T-cell (primary cell): ENCODE data around the gene SLC6A1. TPM values are rescaled to one million over a fixed set of nuclear protein-coding genes. Genes with fewer than 3 reads are reported as not detected.

Experiments
- ATAC-seq, 4 experiments: fragments of 200-7000 bp in 3 of 4; fragments of 150-1000 bp in 1 of 4; cut with Tn5 transposase; replicated peaks in 1 of 4; 1 replicate in 3 of 4; 2 replicates in 1 of 4; pipeline ENCODE4 v1.10.0; 2021; ENCODE audit warnings: moderate library complexity in 3 of 4, mild to moderate bottlenecking in 2 of 4, moderate number of reproducible peaks in 1 of 4
- CTCF ChIA-PET, 2 donors: fragments of 300-600 bp; sonication (Branson Sonifier 250); formaldehyde crosslinking; loops; one replicate each; lab custom pipeline; 2022; ENCODE audit warnings: antibody characterized with exemption in 2 of 2; lab: Charles Lee
- POLR2A ChIA-PET, 2 donors: fragments of 300-600 bp; sonication (Branson Sonifier 250); formaldehyde crosslinking; loops; one replicate each; lab custom pipeline; 2022; ENCODE audit warnings: antibody characterized with exemption in 2 of 2; lab: Charles Lee
- DNase-seq, 35 experiments: peaks; one replicate each; pipeline versions ENCODE4 v3.0.0 to v3.0.0-alpha.2; 2013 to 2023
- H3K27ac ChIP-seq: one replicate; pipeline ENCODE4 v1.5.1; 2013; ENCODE audit warnings: low read length
- H3K27me3 ChIP-seq, 2 experiments: replicated peaks in 1 of 2; 1 replicate in 1 of 2; 2 replicates in 1 of 2; pipeline versions ENCODE4 v1.6.1 to v1.7.0; 2013; ENCODE audit warnings: low read length in 1 of 2, mixed read lengths in 1 of 2; ENCODE audit not compliant: control insufficient read depth in 2 of 2, insufficient read depth in 2 of 2; ENCODE audit errors: extremely low read depth in 1 of 2
- H3K36me3 ChIP-seq, 2 donors: 1 replicate in 1 of 2; 2 replicates in 1 of 2; pipeline versions ENCODE4 v1.6.1 to v1.7.0; 2013; ENCODE audit warnings: low read length in 1 of 2; ENCODE audit not compliant: control insufficient read depth in 2 of 2, insufficient read depth in 1 of 2; ENCODE audit errors: extremely low read depth in 1 of 2
- H3K4me1 ChIP-seq, 2 experiments: 1 replicate in 1 of 2; 2 replicates in 1 of 2; pipeline versions ENCODE4 v1.6.1 to v1.7.0; 2013; ENCODE audit warnings: low read length in 2 of 2, mixed read lengths in 1 of 2; ENCODE audit not compliant: insufficient read depth in 2 of 2, control insufficient read depth in 1 of 2; ENCODE audit errors: extremely low read depth in 1 of 2
- H3K4me3 ChIP-seq, 2 donors: 1 replicate in 1 of 2; 2 replicates in 1 of 2; pipeline versions ENCODE4 v1.5.1 to v1.7.0; 2013; ENCODE audit warnings: mild to moderate bottlenecking in 2 of 2, low read length in 1 of 2, moderate library complexity in 1 of 2; ENCODE audit not compliant: control insufficient read depth in 1 of 2; ENCODE audit errors: extremely low read depth in 1 of 2
- H3K9me3 ChIP-seq: 2 replicates; pipeline ENCODE4 v1.7.0; 2013
- H3K27ac Mint-ChIP-seq, 2 donors: one replicate each; pipeline ENCODE4 v1.8.0; 2020 to 2021; ENCODE audit warnings: mild to moderate bottlenecking in 2 of 2, mixed read lengths in 2 of 2
- H3K27me3 Mint-ChIP-seq, 2 donors: one replicate each; pipeline ENCODE4 v1.8.0; 2021 to 2022; ENCODE audit warnings: mixed read lengths in 2 of 2
- H3K36me3 Mint-ChIP-seq: one replicate; pipeline ENCODE4 v1.8.0; 2021; ENCODE audit warnings: mixed read lengths
- H3K4me1 Mint-ChIP-seq, 3 donors: one replicate each; pipeline ENCODE4 v1.8.0; 2020 to 2022; ENCODE audit warnings: mixed read lengths in 3 of 3, mild to moderate bottlenecking in 1 of 3
- H3K4me3 Mint-ChIP-seq, 3 donors: one replicate each; pipeline ENCODE4 v1.8.0; 2020 to 2022; ENCODE audit warnings: mild to moderate bottlenecking in 3 of 3, mixed read lengths in 3 of 3, moderate library complexity in 3 of 3
- H3K9me3 Mint-ChIP-seq, 3 donors: one replicate each; pipeline ENCODE4 v1.8.0; 2020 to 2022; ENCODE audit warnings: mixed read lengths in 3 of 3
- WGBS: methylation state at CpG from one replicate; pipeline ENCODE4 v1.1.5; 2013; ENCODE audit warnings: missing lambda C conversion rate; ENCODE audit not compliant: insufficient coverage; 5-methylcytosine and 5-hydroxymethylcytosine counted together
- total RNA-seq, 35 experiments: library from RNA in 6 of 35; stranded (reverse) in 6 of 35; fragments of 120-200 nt in 1 of 35; gene quantifications; one replicate each; pipeline versions ENCODE4 v1.2.1 to v1.2.4 and lab custom pipeline; 2013 to 2026

Gene SLC6A1
- total RNA-seq, 5 donors from 2014 or later (not counting 1 experiment from before 2014, with no cell fraction given): 0.13 to 0.16 TPM; not detected in 3

DNA sequence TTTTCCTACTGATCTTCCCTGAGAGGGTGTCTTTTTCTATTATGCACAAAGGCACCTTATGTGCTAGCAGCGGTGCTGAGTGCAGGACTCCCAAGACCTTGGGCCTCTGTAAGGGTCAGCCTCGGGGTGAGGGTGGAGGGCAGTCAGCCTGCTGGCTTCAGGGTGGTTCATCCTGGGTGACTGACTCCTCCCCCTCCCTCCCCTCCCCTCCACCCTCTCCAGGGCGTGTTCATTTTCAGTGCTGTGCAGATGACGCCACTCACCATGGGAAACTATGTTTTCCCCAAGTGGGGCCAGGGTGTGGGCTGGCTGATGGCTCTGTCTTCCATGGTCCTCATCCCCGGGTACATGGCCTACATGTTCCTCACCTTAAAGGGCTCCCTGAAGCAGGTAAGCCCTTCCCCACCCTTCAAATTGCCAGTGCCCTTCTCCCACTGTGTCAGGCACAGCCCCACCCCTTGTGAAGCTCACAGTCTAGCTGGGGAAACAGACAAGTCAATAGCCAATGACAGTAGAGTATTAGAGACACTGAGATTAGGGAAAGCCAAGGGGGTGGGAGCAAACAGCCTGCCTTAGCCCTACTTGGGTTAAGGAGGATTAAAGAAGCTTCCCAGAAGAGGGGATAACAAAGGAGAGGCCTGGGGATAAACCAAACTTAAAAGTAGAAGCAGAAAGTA, 41.9 kb downstream of the SLC6A1 start:
- CTCF ChIA-PET: no interaction called here
- peaks cover 0 to 35% of the 10 kb centered on the region in 2 experiments for H3K27me3 ChIP-seq
- DNase-seq (no peak), ATAC-seq (no peak)
- H3K9me3 Mint-ChIP-seq: no peaks in the 10 kb centered on the region
- no peaks in the 10 kb centered on the region for H3K9me3 ChIP-seq
- no peaks in the 10 kb centered on the region for H3K4me1 ChIP-seq
- POLR2A ChIA-PET: no interaction called here
- no peaks in the 10 kb centered on the region for H3K4me1 Mint-ChIP-seq
- H3K36me3 ChIP-seq: no peaks in the 10 kb centered on the region
- H3K4me3 Mint-ChIP-seq: no peak overlapping the region
- H3K27me3 Mint-ChIP-seq: peaks cover 39 to 43% of the 10 kb centered on the region in 2 donors
- H3K27ac Mint-ChIP-seq: no peak overlapping the region
- no peaks in the 10 kb centered on the region for H3K36me3 Mint-ChIP-seq
- H3K4me3 ChIP-seq: no peak overlapping the region
- H3K27ac ChIP-seq: no peak overlapping the region
- WGBS: no CpG with 5 or more reads among the region's 5 CpGs

DNA sequence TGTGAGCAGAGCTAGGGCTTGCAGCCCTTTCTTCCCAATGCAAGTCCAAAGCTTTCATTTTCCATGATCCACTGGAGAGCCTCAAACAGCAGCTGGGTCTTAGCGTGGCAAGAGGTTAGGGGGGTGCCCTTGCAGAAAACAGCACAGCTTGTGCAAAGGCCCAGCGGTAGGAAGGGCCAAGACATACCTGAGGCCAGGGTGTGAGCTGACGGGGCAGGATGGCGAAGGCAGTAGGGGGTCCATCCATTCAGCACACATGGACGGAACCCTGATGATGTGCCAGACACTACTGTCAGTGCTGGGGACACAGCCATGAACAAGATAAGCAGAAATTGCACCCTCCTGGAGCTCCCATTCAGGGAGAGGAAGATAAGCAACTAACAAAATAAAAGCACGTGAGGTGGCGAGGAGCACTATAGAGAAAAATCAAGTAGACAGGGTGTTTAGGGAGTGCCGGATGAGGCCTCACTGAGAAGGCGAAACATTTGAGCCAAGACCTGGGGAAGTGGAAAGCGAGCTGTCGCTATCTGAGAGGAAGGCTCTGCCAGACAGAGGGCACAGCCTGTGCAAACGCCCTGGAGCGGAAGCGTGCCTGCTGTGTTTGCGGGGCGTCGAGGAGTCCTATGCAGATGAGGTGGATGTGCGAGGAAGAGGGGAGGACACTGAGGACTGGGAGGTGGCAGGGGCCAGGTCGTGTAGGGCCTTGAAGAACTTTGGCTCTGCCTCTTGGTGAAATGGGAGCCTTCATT, 43.4 kb downstream of the SLC6A1 start:
- Mint-ChIP-seq H3K36me3 (no peaks in the 10 kb centered on the region), H3K27me3 (peaks cover 43 to 48% of the 10 kb centered on the region in 2 donors), H3K4me3 (no peak overlapping the region), H3K9me3 (no peaks in the 10 kb centered on the region), H3K27ac (no peak overlapping the region), H3K4me1 (no peaks in the 10 kb centered on the region)
- POLR2A ChIA-PET: no interaction called here
- Histone ChIP-seq H3K4me3 (no peak overlapping the region), H3K27ac (no peak overlapping the region), H3K36me3 (no peaks in the 10 kb centered on the region), H3K9me3 (no peaks in the 10 kb centered on the region), H3K4me1 (no peaks in the 10 kb centered on the region), H3K27me3 (peaks cover 0 to 35% of the 10 kb centered on the region in 2 experiments)
- CTCF ChIA-PET: no interaction called here
- no peak for DNase-seq
- WGBS: 82% methylated on average over 19 of the region's 19 CpGs
- ATAC-seq: no peak

- H3K9me3 ChIP-seq: no peaks in the 10 kb centered on the region
- ATAC-seq (no peak), DNase-seq (no peak)
- ChIA-PET CTCF (no interaction called here), POLR2A (no interaction called here)
- Mint-ChIP-seq H3K9me3 (no peaks in the 10 kb centered on the region), H3K4me3 (no peak overlapping the region), H3K27me3 (peaks cover 46 to 48% of the 10 kb centered on the region in 2 donors), H3K36me3 (no peaks in the 10 kb centered on the region), H3K4me1 (no peaks in the 10 kb centered on the region), H3K27ac (no peak overlapping the region)
- no peaks in the 10 kb centered on the region for H3K4me1 ChIP-seq
- WGBS: 12% methylated on average over 22 of the region's 24 CpGs
- H3K4me3 ChIP-seq: no peak overlapping the region
- H3K27me3 ChIP-seq: peaks cover 0 to 37% of the 10 kb centered on the region in 2 experiments
- H3K36me3 ChIP-seq: no peaks in the 10 kb centered on the region
- no peak overlapping the region for H3K27ac ChIP-seq
These were observed 44.8 kb downstream of the SLC6A1 start for GRCh38 chr3:11037241-11037873.

- no peaks in the 10 kb centered on the region for H3K9me3 ChIP-seq
- H3K36me3 Mint-ChIP-seq: no peaks in the 10 kb centered on the region
- peaks cover 0 to 39% of the 10 kb centered on the region in 2 experiments for H3K27me3 ChIP-seq
- H3K4me1 Mint-ChIP-seq: no peaks in the 10 kb centered on the region
- H3K27ac Mint-ChIP-seq: no peak overlapping the region
- H3K4me3 Mint-ChIP-seq: no peak overlapping the region
- DNase-seq: no peak
- H3K9me3 Mint-ChIP-seq: no peaks in the 10 kb centered on the region
- H3K27me3 Mint-ChIP-seq: peaks cover 47 to 48% of the 10 kb centered on the region in 2 donors
- 100% methylated on average over 4 of the region's 11 CpGs for WGBS
- POLR2A ChIA-PET: no interaction called here
- no peak overlapping the region for H3K4me3 ChIP-seq
- CTCF ChIA-PET: no interaction called here
- no peak overlapping the region for H3K27ac ChIP-seq
- ATAC-seq: no peak
- H3K36me3 ChIP-seq: no peaks in the 10 kb centered on the region
- H3K4me1 ChIP-seq: no peaks in the 10 kb centered on the region
These were observed 45.4 kb downstream of the SLC6A1 start for GRCh38 chr3:11037976-11038375.

- WGBS: 66% methylated on average over 4 of the region's 5 CpGs
- Mint-ChIP-seq H3K27me3 (peaks cover 6 to 8% of the 10 kb centered on the region in 2 donors), H3K9me3 (no peaks in the 10 kb centered on the region), H3K4me3 (no peak overlapping the region), H3K36me3 (no peaks in the 10 kb centered on the region), H3K27ac (no peak overlapping the region), H3K4me1 (no peaks in the 10 kb centered on the region)
- ATAC-seq (no peak), DNase-seq (no peak)
- Histone ChIP-seq H3K27ac (no peak overlapping the region), H3K9me3 (no peaks in the 10 kb centered on the region), H3K4me1 (no peaks in the 10 kb centered on the region), H3K27me3 (peaks cover 0 to 9% of the 10 kb centered on the region in 2 experiments), H3K36me3 (no peaks in the 10 kb centered on the region), H3K4me3 (no peak overlapping the region)
- ChIA-PET CTCF (no interaction called here), POLR2A (no interaction called here)
These were observed 53.0 kb downstream of the SLC6A1 start for GRCh38 chr3:11045536-11045935.

DNA sequence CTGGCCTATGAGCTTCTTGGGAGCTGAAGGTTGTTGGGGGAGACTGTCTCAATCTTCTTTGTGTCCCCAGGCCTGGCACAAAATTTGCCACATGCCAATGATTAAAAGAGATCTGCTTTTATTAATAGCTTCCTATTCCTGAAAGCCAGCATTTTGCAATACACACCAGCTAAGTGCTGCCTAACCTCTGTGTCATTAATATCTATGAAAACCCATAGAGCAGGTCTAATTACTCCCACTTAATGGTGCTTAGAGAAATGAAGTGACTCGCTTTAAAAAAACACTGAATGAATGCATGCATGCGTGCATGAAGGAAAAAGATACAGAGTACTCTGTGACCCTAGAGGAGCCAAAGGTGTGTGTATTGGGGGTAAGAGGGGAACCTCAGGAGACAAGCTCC, 55.0 kb downstream of the SLC6A1 start:
- H3K27ac ChIP-seq: no peak overlapping the region
- no peaks in the 10 kb centered on the region for H3K4me1 ChIP-seq
- no peaks in the 10 kb centered on the region for H3K4me1 Mint-ChIP-seq
- no peaks in the 10 kb centered on the region for H3K36me3 Mint-ChIP-seq
- no peak overlapping the region for H3K4me3 Mint-ChIP-seq
- ChIA-PET POLR2A (interaction anchor here in 1 of 2 donors (0.6 kb wide), 1 partner anchor 21 kb away, joined by 12 read pairs; no protein-coding TSS in a partner anchor), CTCF (interaction anchor here in 1 of 2 donors (1.2 kb wide), 1 partner anchor 8 kb away, joined by 4 read pairs; no protein-coding TSS in a partner anchor)
- DNase-seq (no peak), ATAC-seq (no peak)
- peaks cover 0 to 15% of the 10 kb centered on the region in 2 experiments for H3K27me3 ChIP-seq
- H3K27ac Mint-ChIP-seq: no peak overlapping the region
- H3K36me3 ChIP-seq: no peaks in the 10 kb centered on the region
- peaks cover 6 to 13% of the 10 kb centered on the region in 2 donors for H3K27me3 Mint-ChIP-seq
- no peaks in the 10 kb centered on the region for H3K9me3 ChIP-seq
- 60% methylated on average over 1 of the region's 2 CpGs for WGBS
- H3K4me3 ChIP-seq: no peak overlapping the region
- H3K9me3 Mint-ChIP-seq: no peaks in the 10 kb centered on the region
